Endothelial cell of umbilical vein (primary cell): Measurements from ENCODE around the gene JMJD8. TPM values are rescaled to one million over a fixed set of nuclear protein-coding genes. Genes with fewer than 3 reads are reported as not detected.

Experiments
- BruUV-seq: library from RNA; stranded (reverse); fragments of 400-500 nt; replicated peaks from 2 replicates; lab custom pipeline; 2021; lab: Mats Ljungman, UMichigan
- CTCF ChIA-PET: fragments of 300-600, 350-600 bp; sonication (Branson Sonifier 250); formaldehyde crosslinking; loops from one replicate; lab custom pipeline; 2021; ENCODE audit warnings: antibody characterized with exemption, inconsistent platforms; lab: Charles Lee
- POLR2A ChIA-PET: fragments of 300-600, 350-600 bp; sonication (Branson Sonifier 250); formaldehyde crosslinking; loops from one replicate; lab custom pipeline; 2021; ENCODE audit warnings: antibody characterized with exemption, inconsistent platforms; lab: Charles Lee
- DNase-seq: peaks from one replicate; pipeline ENCODE4 v3.0.0-alpha.2; 2011; ENCODE audit warnings: low read depth, low spot score
- FAIRE-seq: peaks from 2 replicates; lab custom pipeline; 2011; peaks lifted over from hg19 to GRCh38; lab: Jason Lieb, UNC
- H2AFZ ChIP-seq: 2 replicates; pipeline ENCODE4 v1.6.0; 2012; ENCODE audit warnings: low read depth, low read length, control low read depth, inconsistent platforms
- H3K27ac ChIP-seq: 2 replicates; pipeline ENCODE4 v1.5.1; 2011; ENCODE audit warnings: low read depth, mild to moderate bottlenecking, control low read depth, low read length, moderate library complexity; ENCODE audit not compliant: insufficient read depth
- H3K27me3 ChIP-seq, 2 experiments: 2 replicates each; pipeline versions ENCODE4 v1.6.0 to v1.6.1; 2011; ENCODE audit warnings: low read length in 2 of 2, mixed read lengths in 1 of 2; ENCODE audit not compliant: control insufficient read depth in 2 of 2, insufficient read depth in 2 of 2
- H3K36me3 ChIP-seq, 2 experiments: 2 replicates in 1 of 2; 3 replicates in 1 of 2; pipeline ENCODE4 v1.5.1; 2011; ENCODE audit warnings: low read length in 2 of 2, mild to moderate bottlenecking in 1 of 2, moderate library complexity in 1 of 2; ENCODE audit not compliant: control insufficient read depth in 2 of 2, insufficient read depth in 2 of 2; ENCODE audit errors: extremely low read depth in 1 of 2
- H3K4me1 ChIP-seq: 3 replicates; pipeline ENCODE4 v1.5.1; 2011; ENCODE audit warnings: mild to moderate bottlenecking, low read length; ENCODE audit not compliant: control insufficient read depth, insufficient read depth; ENCODE audit errors: extremely low read depth
- H3K4me2 ChIP-seq: 2 replicates; pipeline ENCODE4 v1.6.1; 2011; ENCODE audit warnings: low read length, control low read depth, mixed read lengths; ENCODE audit not compliant: insufficient read depth
- H3K4me3 ChIP-seq, 3 experiments: fragments of 200-600 bp in 1 of 3; sonication (generic), shearing (Covaris generic) in 1 of 3; replicated peaks in 1 of 3; 2 replicates each; pipeline ENCODE4 v1.5.1; 2011 to 2016; ENCODE audit warnings: control low read depth in 3 of 3, low read length in 3 of 3, mild to moderate bottlenecking in 2 of 3, inconsistent platforms in 1 of 3, low read depth in 1 of 3, moderate library complexity in 1 of 3; ENCODE audit not compliant: insufficient read depth in 1 of 3
- H3K79me2 ChIP-seq: 2 replicates; pipeline ENCODE4 v1.6.0; 2012; ENCODE audit warnings: low read length, inconsistent platforms; ENCODE audit not compliant: control insufficient read depth, insufficient read depth
- H3K9ac ChIP-seq: replicated peaks from 2 replicates; pipeline ENCODE3; 2011; ENCODE audit warnings: low read length, control low read depth; ENCODE audit not compliant: insufficient read depth; ENCODE audit errors: extremely low read depth
- H3K9me1 ChIP-seq: replicated peaks from 3 replicates; pipeline ENCODE4 v1.6.0; 2011; ENCODE audit warnings: mild to moderate bottlenecking, low read length; ENCODE audit not compliant: control insufficient read depth, insufficient read depth; ENCODE audit errors: extremely low read depth
- H3K9me3 ChIP-seq: replicated peaks from 2 replicates; pipeline ENCODE4 v1.5.1; 2012; ENCODE audit warnings: low read length, inconsistent platforms; ENCODE audit not compliant: control insufficient read depth, insufficient read depth
- H4K20me1 ChIP-seq: replicated peaks from 2 replicates; pipeline ENCODE3; 2011; ENCODE audit warnings: mild to moderate bottlenecking, low read length; ENCODE audit not compliant: control insufficient read depth, insufficient read depth; ENCODE audit errors: extremely low read depth
- EZH2 ChIP-seq: IDR thresholded peaks from 2 replicates; pipeline ENCODE4 v1.6.1; 2012; ENCODE audit warnings: borderline replicate concordance, low read depth, mild to moderate bottlenecking, moderate library complexity, low read length, inconsistent platforms; ENCODE audit not compliant: severe bottlenecking
- FOS ChIP-seq: IDR thresholded peaks from 2 replicates; pipeline ENCODE4 v1.6.1; 2011; ENCODE audit warnings: mild to moderate bottlenecking, low read length, moderate library complexity, borderline replicate concordance; ENCODE audit not compliant: insufficient read depth
- GATA2 ChIP-seq: IDR thresholded peaks from 2 replicates; pipeline ENCODE4 v1.7.0; 2011; ENCODE audit warnings: low read depth, mild to moderate bottlenecking, moderate library complexity, mixed read lengths, low read length; ENCODE audit not compliant: insufficient read length, insufficient read depth
- JUN ChIP-seq: IDR thresholded peaks from 2 replicates; pipeline ENCODE4 v1.6.1; 2011; ENCODE audit warnings: borderline replicate concordance, low read depth; ENCODE audit not compliant: insufficient read length, insufficient read depth
- MYC ChIP-seq: IDR thresholded peaks from one replicate; pipeline ENCODE4 v1.6.1; 2011; ENCODE audit warnings: mild to moderate bottlenecking, low read depth, low read length
- POLR2A ChIP-seq: IDR thresholded peaks from 2 replicates; pipeline ENCODE4 v1.6.1; 2012; ENCODE audit warnings: low read depth, mild to moderate bottlenecking, control low read depth, low read length
- POLR2AphosphoS5 ChIP-seq: IDR thresholded peaks from 2 replicates; pipeline ENCODE4 v1.6.1; 2012; ENCODE audit warnings: low read depth, mild to moderate bottlenecking, control low read depth, low read length, moderate library complexity; ENCODE audit not compliant: insufficient read depth
- dilution Hi-C: fragments of 300-500 bp; cut with MboI; formaldehyde crosslinking; loops from one replicate; pipeline ENCODE4 v1.15.0; 2019; ENCODE audit warnings: low sequenced_read_pairs; ENCODE audit not compliant: extremely low pct_ligation_motif_present
- intact Hi-C: fragments of 100-400 bp; cut with micrococcal nuclease; formaldehyde crosslinking; loops from one replicate; pipeline ENCODE4 v1.10.0; 2022
- polyA plus RNA-seq, 4 experiments: library from polyadenylated mRNA; depleted of rRNA in 3 of 4; stranded (reverse) in 3 of 4; unstranded in 1 of 4; fragments of >200 nt; gene quantifications; 2 replicates each; pipeline versions ENCODE4 v1.2.1 to v1.2.3, GENCODE V29; 2011 to 2012; ENCODE audit warnings: missing spikeins in 1 of 4
- total RNA-seq: library from RNA; stranded (reverse); gene quantifications from 2 replicates; pipeline ENCODE4 v1.2.3, GENCODE V29; 2021
- TF ChIP-seq, protein P1 (sequence below): IDR thresholded peaks from 2 replicates; pipeline ENCODE4 v1.6.1; 2011; ENCODE audit not compliant: insufficient read depth, insufficient read length
- TF ChIP-seq, protein P2 (sequence below), 2 donors: IDR thresholded peaks; 1 replicate in 1 of 2; 2 replicates in 1 of 2; pipeline ENCODE4 v1.5.1; 2011; ENCODE audit warnings: low read length in 2 of 2, mild to moderate bottlenecking in 2 of 2, moderate library complexity in 2 of 2, control low read depth in 1 of 2, inconsistent platforms in 1 of 2, low read depth in 1 of 2; ENCODE audit not compliant: insufficient read depth in 1 of 2; ENCODE audit errors: extremely low read depth in 1 of 2

JMJD8 gene
- total and polyA plus RNA-seq, 2 donors (not counting 3 experiments of a cell fraction or from before 2014, with no cell fraction given): 55.1 to 102 TPM

DNA sequence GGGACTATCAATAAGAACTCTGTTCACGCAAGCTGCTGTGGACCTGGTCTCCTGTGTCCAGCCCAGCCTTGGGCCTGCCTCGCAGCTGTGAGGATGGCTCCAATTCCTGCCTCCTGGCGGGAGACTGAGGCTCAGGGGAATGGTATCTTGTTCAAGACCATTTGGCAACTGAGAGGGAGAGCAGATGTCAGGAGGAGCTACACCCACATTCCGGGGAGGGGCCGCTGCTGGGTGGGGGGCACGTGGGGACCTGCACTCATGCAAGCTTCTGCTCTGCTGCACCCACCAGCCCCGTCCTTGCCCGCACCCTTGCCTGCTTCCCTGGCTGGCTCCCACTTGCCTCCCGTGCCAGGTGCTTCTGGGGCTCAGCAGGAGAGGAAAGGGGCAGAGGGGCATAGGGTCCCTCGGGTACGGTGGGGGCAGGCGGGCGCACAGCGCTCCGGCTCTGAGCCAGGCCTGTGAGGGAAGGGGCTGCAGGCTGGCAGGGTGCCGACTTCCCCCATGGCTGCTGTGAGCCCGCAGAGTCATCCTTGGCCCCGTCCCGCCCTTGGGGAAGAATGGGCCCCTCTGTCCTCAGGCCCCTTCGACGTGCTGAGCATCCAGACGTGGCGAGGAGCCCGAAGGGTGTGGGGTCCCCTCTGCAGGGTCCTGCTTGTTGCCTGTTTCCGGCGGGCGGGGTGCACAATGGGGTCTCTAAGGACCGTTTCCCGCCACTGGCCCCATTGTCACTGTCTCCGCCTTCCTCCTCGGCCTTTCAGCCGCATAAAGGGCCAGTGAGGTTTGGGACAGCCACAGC, 33.5 kb upstream of the JMJD8 start:
- intact Hi-C loops (no loop called here), dilution Hi-C loops (no loop called here)
- Histone ChIP-seq H3K79me2 (no peaks in the 10 kb centered on the region), H3K4me1 (peaks cover 24% of the 10 kb centered on the region), H3K36me3 (no peaks in the 10 kb centered on the region), H3K4me3 (no peak overlapping the region), H2AFZ (no peak overlapping the region), H3K27ac (no peak overlapping the region), H4K20me1 (no peaks in the 10 kb centered on the region), H3K4me2 (no peak overlapping the region), H3K9ac (no peak overlapping the region), H3K9me3 (no peaks in the 10 kb centered on the region), H3K9me1 (no peaks in the 10 kb centered on the region), H3K27me3 (no peaks in the 10 kb centered on the region)
- FAIRE-seq (no peak), DNase-seq (no peak)
- TF ChIP-seq GATA2 (no peak), JUN (no peak), EZH2 (no peak), POLR2AphosphoS5 (no peak), FOS (no peak), POLR2A (no peak), MYC (no peak)
- TF ChIP-seq, protein P1, sequence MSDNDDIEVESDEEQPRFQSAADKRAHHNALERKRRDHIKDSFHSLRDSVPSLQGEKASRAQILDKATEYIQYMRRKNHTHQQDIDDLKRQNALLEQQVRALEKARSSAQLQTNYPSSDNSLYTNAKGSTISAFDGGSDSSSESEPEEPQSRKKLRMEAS: no peak
- TF ChIP-seq, protein P2, sequence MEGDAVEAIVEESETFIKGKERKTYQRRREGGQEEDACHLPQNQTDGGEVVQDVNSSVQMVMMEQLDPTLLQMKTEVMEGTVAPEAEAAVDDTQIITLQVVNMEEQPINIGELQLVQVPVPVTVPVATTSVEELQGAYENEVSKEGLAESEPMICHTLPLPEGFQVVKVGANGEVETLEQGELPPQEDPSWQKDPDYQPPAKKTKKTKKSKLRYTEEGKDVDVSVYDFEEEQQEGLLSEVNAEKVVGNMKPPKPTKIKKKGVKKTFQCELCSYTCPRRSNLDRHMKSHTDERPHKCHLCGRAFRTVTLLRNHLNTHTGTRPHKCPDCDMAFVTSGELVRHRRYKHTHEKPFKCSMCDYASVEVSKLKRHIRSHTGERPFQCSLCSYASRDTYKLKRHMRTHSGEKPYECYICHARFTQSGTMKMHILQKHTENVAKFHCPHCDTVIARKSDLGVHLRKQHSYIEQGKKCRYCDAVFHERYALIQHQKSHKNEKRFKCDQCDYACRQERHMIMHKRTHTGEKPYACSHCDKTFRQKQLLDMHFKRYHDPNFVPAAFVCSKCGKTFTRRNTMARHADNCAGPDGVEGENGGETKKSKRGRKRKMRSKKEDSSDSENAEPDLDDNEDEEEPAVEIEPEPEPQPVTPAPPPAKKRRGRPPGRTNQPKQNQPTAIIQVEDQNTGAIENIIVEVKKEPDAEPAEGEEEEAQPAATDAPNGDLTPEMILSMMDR (IDR thresholded peaks at IDR 0.05; ENCODE audit: extremely low read depth in 1 of 2, insufficient read depth in 1 of 2, low read depth in 1 of 2, low read length in 2 of 2): no peak
- ChIA-PET POLR2A (no interaction called here), CTCF (interaction anchor here (1.1 to 1.9 kb wide), 3 partner anchors 11 to 340 kb away, joined by 5 to 11 read pairs (median 7); no protein-coding TSS in a partner anchor)
- no TSS peak for BruUV-seq
